Astrocyte of the cerebellum (primary cell): ENCODE data around the gene ENO4.

Experiments
- DNase-seq: peaks from one replicate; pipeline ENCODE4 v3.0.0-alpha.2; 2011; ENCODE audit warnings: low read depth
- H3K4me3 ChIP-seq: 2 replicates; pipeline ENCODE4 v1.5.1; 2011; ENCODE audit warnings: mild to moderate bottlenecking, low read depth, low read length, moderate library complexity
- in situ Hi-C: cut with HindIII; loops from 2 replicates; pipeline ENCODE4 v1.10.0; 2017; ENCODE audit warnings: low sequenced_read_pairs
- TF ChIP-seq, protein P1 (sequence below): IDR thresholded peaks from 2 replicates; pipeline ENCODE4 v1.5.1; 2012; ENCODE audit warnings: low read length, low read depth, moderate library complexity, mild to moderate bottlenecking; ENCODE audit errors: missing control alignments

The ENO4 gene

GRCh38 chr10:116857156-116857555 is 7.9 kb downstream of the ENO4 start:
- no peak for DNase-seq
- H3K4me3 ChIP-seq = no peak overlapping the region
- TF ChIP-seq, protein P1, sequence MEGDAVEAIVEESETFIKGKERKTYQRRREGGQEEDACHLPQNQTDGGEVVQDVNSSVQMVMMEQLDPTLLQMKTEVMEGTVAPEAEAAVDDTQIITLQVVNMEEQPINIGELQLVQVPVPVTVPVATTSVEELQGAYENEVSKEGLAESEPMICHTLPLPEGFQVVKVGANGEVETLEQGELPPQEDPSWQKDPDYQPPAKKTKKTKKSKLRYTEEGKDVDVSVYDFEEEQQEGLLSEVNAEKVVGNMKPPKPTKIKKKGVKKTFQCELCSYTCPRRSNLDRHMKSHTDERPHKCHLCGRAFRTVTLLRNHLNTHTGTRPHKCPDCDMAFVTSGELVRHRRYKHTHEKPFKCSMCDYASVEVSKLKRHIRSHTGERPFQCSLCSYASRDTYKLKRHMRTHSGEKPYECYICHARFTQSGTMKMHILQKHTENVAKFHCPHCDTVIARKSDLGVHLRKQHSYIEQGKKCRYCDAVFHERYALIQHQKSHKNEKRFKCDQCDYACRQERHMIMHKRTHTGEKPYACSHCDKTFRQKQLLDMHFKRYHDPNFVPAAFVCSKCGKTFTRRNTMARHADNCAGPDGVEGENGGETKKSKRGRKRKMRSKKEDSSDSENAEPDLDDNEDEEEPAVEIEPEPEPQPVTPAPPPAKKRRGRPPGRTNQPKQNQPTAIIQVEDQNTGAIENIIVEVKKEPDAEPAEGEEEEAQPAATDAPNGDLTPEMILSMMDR = no peak
- in situ Hi-C loops = no loop called here

DNA sequence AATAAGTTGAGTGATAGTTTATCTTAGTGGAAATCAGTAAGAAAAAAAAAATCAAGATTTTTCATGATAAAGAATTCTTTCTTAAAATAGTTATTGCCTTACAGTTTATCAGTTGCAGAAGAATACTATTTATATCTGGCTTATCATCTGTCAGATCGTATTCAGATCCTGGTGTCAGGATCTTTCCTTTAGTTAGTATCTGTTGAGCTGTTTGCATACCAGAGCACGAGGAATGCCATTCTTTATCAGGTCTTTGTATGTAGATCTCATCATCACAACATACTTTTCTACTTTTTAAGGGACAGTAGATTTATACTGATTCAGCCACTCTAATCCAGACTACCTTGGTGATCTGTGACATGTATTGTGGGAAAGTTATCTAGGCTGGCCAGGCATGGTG is 12.5 kb downstream of the ENO4 start:
- in situ Hi-C loops = no loop called here
- no peak for DNase-seq
- TF ChIP-seq, protein P1 = no peak
- no peak overlapping the region for H3K4me3 ChIP-seq

DNA sequence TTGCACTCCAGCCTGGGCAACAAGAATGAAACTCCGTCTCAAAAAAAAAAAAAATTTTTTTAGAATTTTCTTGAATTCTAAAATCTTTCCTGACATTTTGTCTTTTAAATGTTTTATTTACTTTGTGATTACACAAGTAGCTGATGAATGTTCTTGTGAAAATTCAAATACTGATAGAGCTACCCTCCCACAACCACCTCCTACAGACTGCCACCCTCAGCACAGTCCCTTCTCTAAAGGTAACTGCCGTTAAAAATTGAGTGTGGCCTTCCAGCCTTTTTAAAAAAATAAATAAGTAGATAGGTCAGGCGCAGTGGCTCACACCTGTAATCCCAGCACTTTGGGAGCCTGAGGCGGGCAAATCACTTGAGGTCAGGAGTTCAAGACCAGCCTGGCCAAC is 15.1 kb downstream of the ENO4 start:
- H3K4me3 ChIP-seq = no peak overlapping the region
- TF ChIP-seq, protein P1 = no peak
- DNase-seq = no peak
- in situ Hi-C loops = no loop called here

- in situ Hi-C loops = no loop called here
- TF ChIP-seq, protein P1 = no peak
- DNase-seq = no peak
- no peak overlapping the region for H3K4me3 ChIP-seq
Measured at GRCh38 chr10:116866066-116866465, 16.8 kb downstream of the ENO4 start.

DNA sequence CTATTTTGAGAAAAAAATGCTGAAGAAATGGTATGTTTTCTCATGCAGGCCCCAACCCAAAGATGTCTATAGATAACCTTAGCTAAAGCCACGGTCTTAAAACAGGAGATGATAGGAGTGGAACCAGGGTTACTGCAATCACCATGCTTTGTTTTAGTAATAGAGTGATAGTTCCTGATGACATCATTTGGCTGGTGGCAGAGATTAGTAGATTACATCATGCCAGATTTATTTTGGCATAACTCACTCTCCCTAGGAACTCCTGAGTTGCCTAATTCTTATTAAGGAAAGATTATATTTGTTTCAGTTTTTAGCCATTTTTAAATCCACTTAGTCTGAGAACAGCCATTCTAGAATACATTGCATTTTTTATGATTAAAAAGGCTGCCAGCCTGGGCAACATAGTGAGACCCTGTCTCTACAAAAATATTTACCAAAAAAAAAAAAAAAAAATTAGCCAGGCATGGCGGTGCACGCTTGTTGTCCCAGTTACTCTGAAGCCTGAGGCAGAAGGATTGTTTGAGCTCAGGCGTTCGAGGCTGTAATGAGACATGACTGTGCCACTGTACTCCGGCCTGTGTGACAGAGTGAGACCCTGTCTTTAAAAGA is 17.8 kb downstream of the ENO4 start:
- no peak overlapping the region for H3K4me3 ChIP-seq
- in situ Hi-C loops = no loop called here
- no peak for DNase-seq
- TF ChIP-seq, protein P1 = no peak

DNA sequence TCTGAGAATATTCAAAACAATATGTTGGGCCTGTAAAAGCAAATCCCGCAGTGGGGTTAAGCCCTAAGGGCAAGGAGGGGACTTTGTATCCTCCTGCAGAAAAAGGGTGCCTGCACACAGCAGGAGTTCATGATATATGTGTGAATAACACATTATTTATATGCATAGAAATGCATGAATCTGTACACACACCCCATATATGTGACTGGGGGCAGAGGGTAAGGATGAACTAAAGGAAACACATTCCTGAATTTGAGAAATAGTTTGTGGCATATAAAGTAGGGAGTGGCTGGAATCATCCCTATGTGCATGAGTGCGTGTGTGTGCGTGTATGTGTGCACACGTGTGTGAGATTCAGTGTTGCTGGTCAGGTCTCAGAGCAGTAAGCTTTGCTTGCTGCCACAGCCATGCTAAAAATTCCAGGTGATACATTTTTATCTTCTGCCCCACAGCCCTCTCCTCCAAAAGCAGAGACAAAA is 18.9 kb downstream of the ENO4 start:
- TF ChIP-seq, protein P1 = no peak
- in situ Hi-C loops = no loop called here
- no peak overlapping the region for H3K4me3 ChIP-seq
- no peak for DNase-seq
